ENCODE results near the gene IRAK1BP1. TPM values are rescaled to one million over a fixed set of nuclear protein-coding genes. Genes with fewer than 3 reads are reported as not detected.

The IRAK1BP1 gene
- 4.3 TPM for polyA plus RNA-seq (2012; ENCODE audit: missing spikeins)

- FAIRE-seq: peak; percentile 96
- DNase-seq (ENCODE audit: insufficient read length): peak; percentile 71
- TF ChIP-seq POLR2A (IDR thresholded peaks at IDR 0.05; ENCODE audit: low read depth, low read length) (peak; percentile 70), TAF1 (IDR thresholded peaks at IDR 0.05; ENCODE audit: borderline replicate concordance, low read depth, low read length) (0 out of 2 replicates have a peak, but pooled peaks have one; percentile 3), POLR2AphosphoS5 (IDR thresholded peaks at IDR 0.05; ENCODE audit: low read depth, low read length) (0 out of 2 replicates have a peak, but pooled peaks have one; percentile 48)
Measured at GRCh38 chr6:78867370-78868040, at the start of gene IRAK1BP1. TSS of gene IRAK1BP1 (plus strand) at chr6:78867551. CDS start at chr6:78867577, 26 bp downstream.

- FAIRE-seq (no peak), DNase-seq (ENCODE audit: insufficient read length) (no peak)
- TF ChIP-seq POLR2A (IDR thresholded peaks at IDR 0.05; ENCODE audit: low read depth, low read length) (no peak), POLR2AphosphoS5 (IDR thresholded peaks at IDR 0.05; ENCODE audit: low read depth, low read length) (no peak), TAF1 (IDR thresholded peaks at IDR 0.05; ENCODE audit: borderline replicate concordance, low read depth, low read length) (no peak)
Measured at GRCh38 chr6:78824045-78824444, 43.3 kb upstream of the IRAK1BP1 start.

GRCh38 chr6:78829407-78829806, 37.9 kb upstream of the IRAK1BP1 start:
- no peak for FAIRE-seq

GRCh38 chr6:78830805-78831204, 36.5 kb upstream of the IRAK1BP1 start:
- DNase-seq (ENCODE audit: insufficient read length) (no peak), FAIRE-seq (no peak)
- TF ChIP-seq TAF1 (IDR thresholded peaks at IDR 0.05; ENCODE audit: borderline replicate concordance, low read depth, low read length) (no peak), POLR2A (IDR thresholded peaks at IDR 0.05; ENCODE audit: low read depth, low read length) (no peak)

More at GRCh38 chr6:78829407-78829806, 37.9 kb upstream of the IRAK1BP1 start:
- TF ChIP-seq TAF1 (IDR thresholded peaks at IDR 0.05; ENCODE audit: borderline replicate concordance, low read depth, low read length): no peak
- TF ChIP-seq POLR2A (IDR thresholded peaks at IDR 0.05; ENCODE audit: low read depth, low read length): no peak
- TF ChIP-seq POLR2AphosphoS5 (IDR thresholded peaks at IDR 0.05; ENCODE audit: low read depth, low read length): no peak
- DNase-seq (ENCODE audit: insufficient read length): no peak

GRCh38 chr6:78831492-78831891, 35.9 kb upstream of the IRAK1BP1 start:
- TF ChIP-seq POLR2AphosphoS5 (IDR thresholded peaks at IDR 0.05; ENCODE audit: low read depth, low read length): no peak
- no peak for TF ChIP-seq TAF1 (IDR thresholded peaks at IDR 0.05; ENCODE audit: borderline replicate concordance, low read depth, low read length)
- no peak for TF ChIP-seq POLR2A (IDR thresholded peaks at IDR 0.05; ENCODE audit: low read depth, low read length)
- FAIRE-seq (no peak), DNase-seq (ENCODE audit: insufficient read length) (no peak)

- DNase-seq (ENCODE audit: insufficient read length): no peak
- TF ChIP-seq POLR2AphosphoS5 (IDR thresholded peaks at IDR 0.05; ENCODE audit: low read depth, low read length) (no peak), POLR2A (IDR thresholded peaks at IDR 0.05; ENCODE audit: low read depth, low read length) (no peak), TAF1 (IDR thresholded peaks at IDR 0.05; ENCODE audit: borderline replicate concordance, low read depth, low read length) (no peak)
- FAIRE-seq: no peak
Measured at GRCh38 chr6:78832091-78832808, 35.1 kb upstream of the IRAK1BP1 start.

- no peak for FAIRE-seq
Measured at GRCh38 chr6:78835817-78836216, 31.5 kb upstream of the IRAK1BP1 start.

GRCh38 chr6:78836598-78836997, 30.8 kb upstream of the IRAK1BP1 start:
- no peak for TF ChIP-seq POLR2A (IDR thresholded peaks at IDR 0.05; ENCODE audit: low read depth, low read length)
- no peak for TF ChIP-seq TAF1 (IDR thresholded peaks at IDR 0.05; ENCODE audit: borderline replicate concordance, low read depth, low read length)
- TF ChIP-seq POLR2AphosphoS5 (IDR thresholded peaks at IDR 0.05; ENCODE audit: low read depth, low read length): no peak
- FAIRE-seq (no peak), DNase-seq (ENCODE audit: insufficient read length) (no peak)

More at GRCh38 chr6:78835817-78836216, 31.5 kb upstream of the IRAK1BP1 start:
- no peak for TF ChIP-seq TAF1 (IDR thresholded peaks at IDR 0.05; ENCODE audit: borderline replicate concordance, low read depth, low read length)
- TF ChIP-seq POLR2A (IDR thresholded peaks at IDR 0.05; ENCODE audit: low read depth, low read length): no peak
- TF ChIP-seq POLR2AphosphoS5 (IDR thresholded peaks at IDR 0.05; ENCODE audit: low read depth, low read length): no peak
- DNase-seq (ENCODE audit: insufficient read length): no peak

GRCh38 chr6:78841111-78841510, 26.2 kb upstream of the IRAK1BP1 start:
- DNase-seq (ENCODE audit: insufficient read length): no peak
- TF ChIP-seq TAF1 (IDR thresholded peaks at IDR 0.05; ENCODE audit: borderline replicate concordance, low read depth, low read length): no peak
- TF ChIP-seq POLR2A (IDR thresholded peaks at IDR 0.05; ENCODE audit: low read depth, low read length): no peak
- no peak for TF ChIP-seq POLR2AphosphoS5 (IDR thresholded peaks at IDR 0.05; ENCODE audit: low read depth, low read length)
- no peak for FAIRE-seq

GRCh38 chr6:78842953-78843352, 24.4 kb upstream of the IRAK1BP1 start:
- FAIRE-seq (no peak), DNase-seq (ENCODE audit: insufficient read length) (no peak)
- TF ChIP-seq POLR2AphosphoS5 (IDR thresholded peaks at IDR 0.05; ENCODE audit: low read depth, low read length) (no peak), POLR2A (IDR thresholded peaks at IDR 0.05; ENCODE audit: low read depth, low read length) (no peak), TAF1 (IDR thresholded peaks at IDR 0.05; ENCODE audit: borderline replicate concordance, low read depth, low read length) (no peak)

GRCh38 chr6:78844899-78845298, 22.5 kb upstream of the IRAK1BP1 start:
- FAIRE-seq: no peak
- DNase-seq (ENCODE audit: insufficient read length): no peak
- no peak for TF ChIP-seq POLR2A (IDR thresholded peaks at IDR 0.05; ENCODE audit: low read depth, low read length)
- no peak for TF ChIP-seq TAF1 (IDR thresholded peaks at IDR 0.05; ENCODE audit: borderline replicate concordance, low read depth, low read length)
- no peak for TF ChIP-seq POLR2AphosphoS5 (IDR thresholded peaks at IDR 0.05; ENCODE audit: low read depth, low read length)

- DNase-seq (ENCODE audit: insufficient read length) (no peak), FAIRE-seq (no peak)
- no peak for TF ChIP-seq TAF1 (IDR thresholded peaks at IDR 0.05; ENCODE audit: borderline replicate concordance, low read depth, low read length)
- TF ChIP-seq POLR2AphosphoS5 (IDR thresholded peaks at IDR 0.05; ENCODE audit: low read depth, low read length): no peak
- TF ChIP-seq POLR2A (IDR thresholded peaks at IDR 0.05; ENCODE audit: low read depth, low read length): no peak
Measured at GRCh38 chr6:78845567-78845966, 21.8 kb upstream of the IRAK1BP1 start.

Measured in GM12892 (cell line).